Measurements from ENCODE around the gene NPBWR2.

DNA sequence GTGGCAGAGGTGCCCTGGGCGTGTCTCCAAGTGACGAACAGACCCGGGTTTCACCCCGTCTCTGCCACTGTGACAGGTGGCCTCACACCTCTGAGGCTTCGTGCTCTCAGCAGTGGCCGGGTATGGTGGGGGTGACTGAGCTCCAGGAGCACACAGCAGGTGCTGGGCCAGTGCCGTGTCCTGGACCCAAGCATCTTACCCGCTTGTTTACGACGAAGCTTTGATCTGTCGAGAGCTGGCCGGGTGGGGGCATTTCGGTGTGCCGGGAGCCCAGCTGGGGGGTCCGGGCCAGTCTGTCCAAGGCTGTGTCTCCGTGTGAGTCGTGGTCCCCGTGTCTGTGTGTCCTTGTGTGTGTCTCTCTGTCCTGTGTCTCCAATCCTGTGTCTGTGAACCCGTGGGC lies 16.0 kb downstream of the NPBWR2 start:
- TF ChIP-seq CTCF (IDR thresholded peaks at IDR 0.05) (no peak), EP300 (IDR thresholded peaks at IDR 0.05) (no peak)
